Heart right ventricle (tissue), 16 donors: ENCODE results near the gene MPL. TPM values are rescaled to one million over a fixed set of nuclear protein-coding genes. Genes with fewer than 3 reads are reported as not detected.

Experiments used
- ATAC-seq, 8 donors: fragments of 200-7000 bp; cut with Tn5 transposase; one replicate each; pipeline ENCODE4 v1.9.1; 2020; ENCODE audit warnings: mild to moderate bottlenecking in 8 of 8, moderate library complexity in 8 of 8, moderate number of reproducible peaks in 1 of 8
- DNase-seq, 2 donors: peaks; one replicate each; pipeline ENCODE4 v3.0.0-alpha.2; 2020
- H3K27ac ChIP-seq, 10 donors: fragments of 200-600 bp; sonication (generic) in 2 of 10; one replicate each; pipeline versions ENCODE4 v1.5.0 to v1.8.0; 2020 to 2022; ENCODE audit warnings: mild to moderate bottlenecking in 3 of 10
- H3K27me3 ChIP-seq, 7 donors: fragments of 200-600 bp; one replicate each; pipeline ENCODE4 v1.8.0; 2021 to 2022; ENCODE audit warnings: mild to moderate bottlenecking in 2 of 7
- H3K36me3 ChIP-seq, 9 donors: fragments of 200-600 bp; sonication (generic) in 1 of 9; one replicate each; pipeline versions ENCODE4 v1.5.0 to v1.8.0; 2020 to 2022; ENCODE audit warnings: mild to moderate bottlenecking in 2 of 9
- H3K4me1 ChIP-seq, 9 donors: fragments of 200-600 bp; sonication (generic) in 1 of 9; one replicate each; pipeline versions ENCODE4 v1.5.0 to v1.8.0; 2020 to 2022; ENCODE audit warnings: mild to moderate bottlenecking in 4 of 9
- H3K4me3 ChIP-seq, 10 donors: fragments of 200-600 bp; sonication (generic) in 2 of 10; one replicate each; pipeline versions ENCODE4 v1.5.0 to v1.8.0; 2020 to 2022; ENCODE audit warnings: mild to moderate bottlenecking in 7 of 10, moderate library complexity in 2 of 10
- H3K9me3 ChIP-seq, 11 donors: fragments of 200-600 bp in 10 of 11; sonication (generic) in 2 of 11; one replicate each; pipeline versions ENCODE4 v1.5.0 to v1.8.0; 2013 to 2022; ENCODE audit warnings: mild to moderate bottlenecking in 2 of 11, control low read depth in 1 of 11, moderate library complexity in 1 of 11
- CTCF ChIP-seq, 9 donors: fragments of 200-600 bp; sonication (generic) in 2 of 9; IDR thresholded peaks; one replicate each; pipeline versions ENCODE4 v1.5.0 to v1.8.0; 2021 to 2022; ENCODE audit warnings: antibody characterized with exemption in 9 of 9, mild to moderate bottlenecking in 5 of 9, moderate library complexity in 1 of 9
- WGBS, 2 donors: extraction: QIAGEN DNeasy Blood & Tissue Kit; methylation state at CpG; one replicate each; pipeline ENCODE4 v1.1.7; 2013; ENCODE audit warnings: inconsistent platforms in 1 of 2; 5-methylcytosine and 5-hydroxymethylcytosine counted together
- intact Hi-C, 10 donors: fragments of 100-400 bp; cut with DNase I; formaldehyde crosslinking; loops; one replicate each; pipeline versions ENCODE4 v1.11.1 to v1.14.2; 2022
- polyA plus RNA-seq, 2 donors: library from polyadenylated mRNA; stranded (reverse); fragments of 200-250 nt; gene quantifications; one replicate each; pipeline ENCODE4 v1.2.3, GENCODE V29; 2013
- total RNA-seq, 10 donors: library from RNA; stranded (reverse); fragmentation: NEBNext Ultra II Directional in 3 of 10; extraction: Animal tissue kit (Norgen Biotek cat#: 25700) in 3 of 10; gene quantifications; one replicate each; pipeline versions ENCODE4 v1.2.1 to v1.2.4, GENCODE V29; 2021 to 2023
- donor health status: Arrhythmogenic right ventricular cardiomyopathy.
- donor health status: ischemic (EF 13 %, LVEDD 7.1; RV severe dilation, severe dysfunction).
- donor health status: healthy with polysubstance abuse.
- donor health status: DM: no; HTN: yes; CAD: no.
- donor health status: DM: no; HTN: no; CAD: no.
- donor health status: ischemic (EF 25% LVEDD 6.9; RV normal size, moderate dysfunction).
- donor health status: ischemic (EF 25% LVEDD 5.7; RV mildly dilated, moderate dysfunction).
- donor health status: healthy.
- donor health status: DM: yes; HTN: yes; CAD: no.
- donor health status: Ischemic cardiomyopathy.
- donor health status: ischemic (EF 35%, LVEDD 5.7; RV mildly dilated, moderate dysfunction).
- donor health status: nonischemic (EF 11% LVEDD 7.7; RV severe dilation, severe dysfunction).
- donor health status: DM: yes; HTN: yes; CAD: no.
- donor health status: PGD.
- donor health status: ischemic (EF 29% LVEDD 5.4; RV normal size, mild dysfunction).
- donor health status: nonischemic (EF 23%, LVEDD 6.1; RV moderate dilation, normal function).

The MPL gene
- total and polyA plus RNA-seq, 12 donors, result 0.03 to 1.2 (median 0.37) TPM

- Histone ChIP-seq H3K36me3 (peaks cover 0 to 69% (median 0%) of the 10 kb centered on the region in 9 donors), H3K9me3 (no peaks in the 10 kb centered on the region), H3K27ac (no peak overlapping the region), H3K27me3 (no peaks in the 10 kb centered on the region), H3K4me1 (peaks cover 3 to 42% (median 19%) of the 10 kb centered on the region in 9 donors), H3K4me3 (no peak overlapping the region)
- WGBS, 2 donors, result 92 to 95% methylated on average over 9 of the region's 9 CpGs
- ATAC-seq, result no peak
- intact Hi-C loops, result no loop called here
- no peak for TF ChIP-seq CTCF (IDR thresholded peaks at IDR 0.05)
- no peak for DNase-seq
These were observed 30.0 kb upstream of the MPL start for GRCh38 chr1:43307458-43308158.

GRCh38 chr1:43308635-43309404 is 28.8 kb upstream of the MPL start:
- peaks cover 0 to 81% (median 0%) of the 10 kb centered on the region in 9 donors for H3K36me3 ChIP-seq
- no peak for TF ChIP-seq CTCF (IDR thresholded peaks at IDR 0.05)
- ATAC-seq (no peak), DNase-seq (no peak)
- H3K4me1 ChIP-seq, result peaks cover 3 to 29% (median 8%) of the 10 kb centered on the region in 9 donors
- H3K4me3 ChIP-seq, result no peak overlapping the region
- H3K9me3 ChIP-seq, result no peaks in the 10 kb centered on the region
- H3K27ac ChIP-seq, result no peak overlapping the region
- intact Hi-C loops, result no loop called here
- WGBS, 2 donors, result 93 to 94% methylated on average over 20 of the region's 20 CpGs
- H3K27me3 ChIP-seq, result no peaks in the 10 kb centered on the region

- ATAC-seq, result no peak
- intact Hi-C loops, result no loop called here
These were observed 28.1 kb upstream of the MPL start for GRCh38 chr1:43309405-43310025.

More at GRCh38 chr1:43309405-43310025, 28.1 kb upstream of the MPL start:
- H3K9me3 ChIP-seq, result no peaks in the 10 kb centered on the region
- H3K27me3 ChIP-seq, result no peaks in the 10 kb centered on the region
- peaks cover under 1 to 23% (median 5%) of the 10 kb centered on the region in 9 donors for H3K4me1 ChIP-seq
- no peak for TF ChIP-seq CTCF (IDR thresholded peaks at IDR 0.05)
- 87 to 88% methylated on average over 13 of the region's 13 CpGs for WGBS, 2 donors
- peaks cover 0 to 86% (median 0%) of the 10 kb centered on the region in 9 donors for H3K36me3 ChIP-seq
- no peak overlapping the region for H3K27ac ChIP-seq
- no peak overlapping the region for H3K4me3 ChIP-seq
- no peak for DNase-seq
